ENCODE data around the gene IFNLR1. TPM values are rescaled to one million over a fixed set of nuclear protein-coding genes. Genes with fewer than 3 reads are reported as not detected.

IFNLR1 gene
- total and polyA plus RNA-seq, 9 of the 15 experiments (the other 6 are each of a cell fraction or from before 2014, with no cell fraction given): not detected

DNA sequence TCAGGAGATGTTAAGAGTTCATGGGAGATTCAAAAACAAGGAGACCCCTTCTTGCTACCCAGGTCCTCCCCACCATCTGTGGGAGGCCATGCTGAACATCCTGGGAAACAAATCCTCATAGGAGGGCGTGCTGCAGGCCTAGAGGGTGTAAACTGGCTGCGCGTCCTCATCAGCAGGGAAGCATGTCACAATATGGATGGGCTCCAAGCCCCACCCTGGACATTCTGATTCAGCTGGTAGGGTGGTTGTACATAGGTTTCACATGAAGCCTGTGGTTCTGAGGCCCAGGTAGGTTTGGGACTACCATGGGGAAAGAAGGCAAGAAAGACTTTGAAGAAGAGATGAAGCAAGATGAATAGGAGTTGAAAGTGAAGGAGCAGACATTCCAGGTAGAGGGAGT lies 44.6 kb upstream of the IFNLR1 start (continued):
- TF ChIP-seq, protein P1, sequence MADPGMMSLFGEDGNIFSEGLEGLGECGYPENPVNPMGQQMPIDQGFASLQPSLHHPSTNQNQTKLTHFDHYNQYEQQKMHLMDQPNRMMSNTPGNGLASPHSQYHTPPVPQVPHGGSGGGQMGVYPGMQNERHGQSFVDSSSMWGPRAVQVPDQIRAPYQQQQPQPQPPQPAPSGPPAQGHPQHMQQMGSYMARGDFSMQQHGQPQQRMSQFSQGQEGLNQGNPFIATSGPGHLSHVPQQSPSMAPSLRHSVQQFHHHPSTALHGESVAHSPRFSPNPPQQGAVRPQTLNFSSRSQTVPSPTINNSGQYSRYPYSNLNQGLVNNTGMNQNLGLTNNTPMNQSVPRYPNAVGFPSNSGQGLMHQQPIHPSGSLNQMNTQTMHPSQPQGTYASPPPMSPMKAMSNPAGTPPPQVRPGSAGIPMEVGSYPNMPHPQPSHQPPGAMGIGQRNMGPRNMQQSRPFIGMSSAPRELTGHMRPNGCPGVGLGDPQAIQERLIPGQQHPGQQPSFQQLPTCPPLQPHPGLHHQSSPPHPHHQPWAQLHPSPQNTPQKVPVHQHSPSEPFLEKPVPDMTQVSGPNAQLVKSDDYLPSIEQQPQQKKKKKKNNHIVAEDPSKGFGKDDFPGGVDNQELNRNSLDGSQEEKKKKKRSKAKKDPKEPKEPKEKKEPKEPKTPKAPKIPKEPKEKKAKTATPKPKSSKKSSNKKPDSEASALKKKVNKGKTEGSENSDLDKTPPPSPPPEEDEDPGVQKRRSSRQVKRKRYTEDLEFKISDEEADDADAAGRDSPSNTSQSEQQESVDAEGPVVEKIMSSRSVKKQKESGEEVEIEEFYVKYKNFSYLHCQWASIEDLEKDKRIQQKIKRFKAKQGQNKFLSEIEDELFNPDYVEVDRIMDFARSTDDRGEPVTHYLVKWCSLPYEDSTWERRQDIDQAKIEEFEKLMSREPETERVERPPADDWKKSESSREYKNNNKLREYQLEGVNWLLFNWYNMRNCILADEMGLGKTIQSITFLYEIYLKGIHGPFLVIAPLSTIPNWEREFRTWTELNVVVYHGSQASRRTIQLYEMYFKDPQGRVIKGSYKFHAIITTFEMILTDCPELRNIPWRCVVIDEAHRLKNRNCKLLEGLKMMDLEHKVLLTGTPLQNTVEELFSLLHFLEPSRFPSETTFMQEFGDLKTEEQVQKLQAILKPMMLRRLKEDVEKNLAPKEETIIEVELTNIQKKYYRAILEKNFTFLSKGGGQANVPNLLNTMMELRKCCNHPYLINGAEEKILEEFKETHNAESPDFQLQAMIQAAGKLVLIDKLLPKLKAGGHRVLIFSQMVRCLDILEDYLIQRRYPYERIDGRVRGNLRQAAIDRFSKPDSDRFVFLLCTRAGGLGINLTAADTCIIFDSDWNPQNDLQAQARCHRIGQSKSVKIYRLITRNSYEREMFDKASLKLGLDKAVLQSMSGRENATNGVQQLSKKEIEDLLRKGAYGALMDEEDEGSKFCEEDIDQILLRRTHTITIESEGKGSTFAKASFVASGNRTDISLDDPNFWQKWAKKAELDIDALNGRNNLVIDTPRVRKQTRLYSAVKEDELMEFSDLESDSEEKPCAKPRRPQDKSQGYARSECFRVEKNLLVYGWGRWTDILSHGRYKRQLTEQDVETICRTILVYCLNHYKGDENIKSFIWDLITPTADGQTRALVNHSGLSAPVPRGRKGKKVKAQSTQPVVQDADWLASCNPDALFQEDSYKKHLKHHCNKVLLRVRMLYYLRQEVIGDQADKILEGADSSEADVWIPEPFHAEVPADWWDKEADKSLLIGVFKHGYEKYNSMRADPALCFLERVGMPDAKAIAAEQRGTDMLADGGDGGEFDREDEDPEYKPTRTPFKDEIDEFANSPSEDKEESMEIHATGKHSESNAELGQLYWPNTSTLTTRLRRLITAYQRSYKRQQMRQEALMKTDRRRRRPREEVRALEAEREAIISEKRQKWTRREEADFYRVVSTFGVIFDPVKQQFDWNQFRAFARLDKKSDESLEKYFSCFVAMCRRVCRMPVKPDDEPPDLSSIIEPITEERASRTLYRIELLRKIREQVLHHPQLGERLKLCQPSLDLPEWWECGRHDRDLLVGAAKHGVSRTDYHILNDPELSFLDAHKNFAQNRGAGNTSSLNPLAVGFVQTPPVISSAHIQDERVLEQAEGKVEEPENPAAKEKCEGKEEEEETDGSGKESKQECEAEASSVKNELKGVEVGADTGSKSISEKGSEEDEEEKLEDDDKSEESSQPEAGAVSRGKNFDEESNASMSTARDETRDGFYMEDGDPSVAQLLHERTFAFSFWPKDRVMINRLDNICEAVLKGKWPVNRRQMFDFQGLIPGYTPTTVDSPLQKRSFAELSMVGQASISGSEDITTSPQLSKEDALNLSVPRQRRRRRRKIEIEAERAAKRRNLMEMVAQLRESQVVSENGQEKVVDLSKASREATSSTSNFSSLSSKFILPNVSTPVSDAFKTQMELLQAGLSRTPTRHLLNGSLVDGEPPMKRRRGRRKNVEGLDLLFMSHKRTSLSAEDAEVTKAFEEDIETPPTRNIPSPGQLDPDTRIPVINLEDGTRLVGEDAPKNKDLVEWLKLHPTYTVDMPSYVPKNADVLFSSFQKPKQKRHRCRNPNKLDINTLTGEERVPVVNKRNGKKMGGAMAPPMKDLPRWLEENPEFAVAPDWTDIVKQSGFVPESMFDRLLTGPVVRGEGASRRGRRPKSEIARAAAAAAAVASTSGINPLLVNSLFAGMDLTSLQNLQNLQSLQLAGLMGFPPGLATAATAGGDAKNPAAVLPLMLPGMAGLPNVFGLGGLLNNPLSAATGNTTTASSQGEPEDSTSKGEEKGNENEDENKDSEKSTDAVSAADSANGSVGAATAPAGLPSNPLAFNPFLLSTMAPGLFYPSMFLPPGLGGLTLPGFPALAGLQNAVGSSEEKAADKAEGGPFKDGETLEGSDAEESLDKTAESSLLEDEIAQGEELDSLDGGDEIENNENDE (IDR thresholded peaks at IDR 0.05; ENCODE audit: low read depth, low read length): no peak
- TF ChIP-seq KLF1 (tag; IDR thresholded peaks at IDR 0.05): no peak
- TF ChIP-seq JUND (IDR thresholded peaks at IDR 0.05; ENCODE audit: borderline replicate concordance, low read depth, low read length): no peak
- no peak for TF ChIP-seq JUND (tag; IDR thresholded peaks at IDR 0.05; ENCODE audit: borderline replicate concordance, low read depth, low read length)
- no peak for TF ChIP-seq XRCC4 (IDR thresholded peaks at IDR 0.05; ENCODE audit: extremely low read depth, insufficient read depth, insufficient read length)
- TF ChIP-seq TCF7 (IDR thresholded peaks at IDR 0.05; ENCODE audit: borderline replicate concordance): no peak
- no peak for TF ChIP-seq HNRNPH1 (optimal IDR thresholded peaks at IDR 0.05; ENCODE audit: low read depth, low read length)
- TF ChIP-seq ELF2 (CRISPR knock-in tag; IDR thresholded peaks at IDR 0.05): no peak
- TF ChIP-seq MTF1 (CRISPR knock-in tag; IDR thresholded peaks at IDR 0.05; ENCODE audit: borderline replicate concordance): no peak
- no peak for TF ChIP-seq NR4A1 (CRISPR knock-in tag; IDR thresholded peaks at IDR 0.05)
- TF ChIP-seq NR4A1 (tag; IDR thresholded peaks at IDR 0.05): no peak

Measured in K562 (cell line).